HEK293 (cell line): ENCODE measurements around the gene DDX24.

Experiments used
- CTCF ChIA-PET: fragments of 350-600 bp; formaldehyde crosslinking; extraction: SDS; loops from one replicate; lab custom pipeline; 2021; ENCODE audit warnings: antibody characterized with exemption; lab: Yijun Ruan, JAX
- POLR2A ChIA-PET: fragments of 300-600 bp; formaldehyde crosslinking; extraction: SDS; loops from one replicate; lab custom pipeline; 2020; ENCODE audit warnings: antibody characterized with exemption, inconsistent platforms; lab: Yijun Ruan, JAX
- H3K27ac ChIP-seq: fragments of 200-500 bp; sonication (Bioruptor generic); 2 replicates; pipeline ENCODE4 v1.5.1; 2014; ENCODE audit warnings: low read depth, low read length, control low read depth, inconsistent platforms; ENCODE audit errors: extremely low read depth
- H3K36me3 ChIP-seq, 2 experiments: fragments of 200-500 bp in 1 of 2; sonication (Bioruptor generic) in 1 of 2; 1 replicate in 1 of 2; 2 replicates in 1 of 2; pipeline ENCODE4 v1.5.1; 2014 to 2017; ENCODE audit warnings: inconsistent platforms in 2 of 2, low read length in 2 of 2; ENCODE audit not compliant: control insufficient read depth in 2 of 2, insufficient read depth in 1 of 2
- H3K4me1 ChIP-seq: fragments of 200-500 bp; sonication (Bioruptor generic); 2 replicates; pipeline ENCODE4 v1.5.1; 2014; ENCODE audit warnings: mild to moderate bottlenecking, low read length, inconsistent platforms; ENCODE audit not compliant: control insufficient read depth, insufficient read depth
- H3K4me3 ChIP-seq: 2 replicates; pipeline ENCODE4 v1.5.1; 2011; ENCODE audit warnings: low read depth, mild to moderate bottlenecking, control low read depth, low read length, moderate library complexity
- H3K9me3 ChIP-seq: fragments of 200-500 bp; sonication (Bioruptor generic); 2 replicates; pipeline ENCODE4 v1.5.1; 2014; ENCODE audit warnings: low read depth, low read length, inconsistent platforms; ENCODE audit not compliant: control insufficient read depth, insufficient read depth
- EGR2 ChIP-seq: fragments of 450-650 bp; formaldehyde crosslinking; IDR thresholded peaks from 2 replicates; pipeline ENCODE4 v1.5.1; 2016; ENCODE audit warnings: low read depth, missing biosample characterization, missing genetic modification characterization
- GLI4 ChIP-seq: fragments of 450-650 bp; formaldehyde crosslinking; IDR thresholded peaks from 2 replicates; pipeline ENCODE4 v1.5.1; 2016; ENCODE audit warnings: missing biosample characterization, missing genetic modification characterization
- GLIS2 ChIP-seq: fragments of 450-650 bp; formaldehyde crosslinking; IDR thresholded peaks from 2 replicates; pipeline ENCODE4 v1.5.1; 2016; ENCODE audit warnings: missing biosample characterization, missing genetic modification characterization
- HOXC10 ChIP-seq: sonication (generic); formaldehyde crosslinking; IDR thresholded peaks from 2 replicates; pipeline ENCODE4 v1.8.1; 2023; ENCODE audit warnings: mild to moderate bottlenecking, missing genetic modification reagents
- KLF16 ChIP-seq: fragments of 450-650 bp; formaldehyde crosslinking; IDR thresholded peaks from 2 replicates; pipeline ENCODE4 v1.5.1; 2017; ENCODE audit warnings: missing biosample characterization, missing genetic modification characterization
- MEIS1 ChIP-seq: sonication (generic); formaldehyde crosslinking; IDR thresholded peaks from 2 replicates; pipeline ENCODE4 v1.8.1; 2022; ENCODE audit warnings: missing genetic modification reagents, mild to moderate bottlenecking, borderline replicate concordance
- RBAK ChIP-seq: fragments of 450-650 bp; formaldehyde crosslinking; IDR thresholded peaks from 2 replicates; pipeline ENCODE4 v1.5.1; 2016; ENCODE audit warnings: missing biosample characterization, missing genetic modification characterization
- TRIM28 ChIP-seq: IDR thresholded peaks from 2 replicates; pipeline ENCODE4 v1.6.1; 2011; ENCODE audit warnings: low read length, control low read depth, borderline replicate concordance
- ZIC2 ChIP-seq: fragments of 450-650 bp; formaldehyde crosslinking; IDR thresholded peaks from 2 replicates; pipeline ENCODE4 v1.5.1; 2016; ENCODE audit warnings: missing biosample characterization, missing genetic modification characterization
- ZNF133 ChIP-seq: fragments of 450-650 bp; formaldehyde crosslinking; IDR thresholded peaks from 2 replicates; pipeline ENCODE4 v1.5.1; 2016; ENCODE audit warnings: missing biosample characterization, missing genetic modification characterization
- ZNF24 ChIP-seq: fragments of 450-650 bp; formaldehyde crosslinking; IDR thresholded peaks from 2 replicates; pipeline ENCODE4 v1.5.1; 2016; ENCODE audit warnings: missing biosample characterization, missing genetic modification characterization
- ZNF362 ChIP-seq: fragments of 450-650 bp; formaldehyde crosslinking; IDR thresholded peaks from 2 replicates; pipeline ENCODE4 v1.5.1; 2016; ENCODE audit warnings: missing biosample characterization, missing genetic modification characterization
- ZNF518A ChIP-seq: fragments of 450-650 bp; formaldehyde crosslinking; conservative IDR thresholded peaks from 2 replicates; pipeline ENCODE4 v1.5.1; 2016; ENCODE audit warnings: low read depth, missing biosample characterization, missing genetic modification characterization
- ZNF560 ChIP-seq: fragments of 450-650 bp; formaldehyde crosslinking; IDR thresholded peaks from 2 replicates; pipeline ENCODE4 v1.5.1; 2017; ENCODE audit warnings: missing biosample characterization, missing genetic modification characterization, borderline replicate concordance
- ZNF580 ChIP-seq: fragments of 450-650 bp; formaldehyde crosslinking; IDR thresholded peaks from 2 replicates; pipeline ENCODE4 v1.5.1; 2016; ENCODE audit warnings: missing biosample characterization, missing genetic modification characterization
- ZNF596 ChIP-seq: fragments of 450-650 bp; IDR thresholded peaks from 2 replicates; pipeline ENCODE4 v1.5.0; 2018; ENCODE audit warnings: missing biosample characterization, mild to moderate bottlenecking, missing genetic modification characterization, moderate library complexity
- ZNF624 ChIP-seq: fragments of 450-650 bp; formaldehyde crosslinking; IDR thresholded peaks from 2 replicates; pipeline ENCODE4 v1.5.1; 2017; ENCODE audit warnings: missing biosample characterization, missing genetic modification characterization
- ZNF747 ChIP-seq: fragments of 450-650 bp; formaldehyde crosslinking; IDR thresholded peaks from 2 replicates; pipeline ENCODE4 v1.5.1; 2016; ENCODE audit warnings: missing biosample characterization, missing genetic modification characterization
- ZNF777 ChIP-seq: fragments of 450-650 bp; formaldehyde crosslinking; IDR thresholded peaks from 2 replicates; pipeline ENCODE4 v1.5.1; 2017; ENCODE audit warnings: missing biosample characterization, missing genetic modification characterization, borderline replicate concordance

The DDX24 gene

GRCh38 chr14:94040796-94041195 lies 40.2 kb downstream of the DDX24 start:
- TF ChIP-seq ZNF596 (no peak), EGR2 (tag by site-specific recombination) (0 out of 2 replicates have a peak, but pooled peaks have one; percentile 12), ZNF518A (tag by site-specific recombination) (no peak), HOXC10 (CRISPR knock-in tag) (no peak)
- ChIA-PET POLR2A (no interaction called here), CTCF (no interaction called here)
- H3K36me3 ChIP-seq, result peaks cover 5 to 38% of the 10 kb centered on the region in 2 experiments; a peak in 1 of 3 replicates
- no peaks in the 10 kb centered on the region for H3K9me3 ChIP-seq
- no peak overlapping the region for H3K27ac ChIP-seq
- H3K4me1 ChIP-seq, result no peaks in the 10 kb centered on the region
- H3K4me3 ChIP-seq, result no peak overlapping the region

GRCh38 chr14:94040247-94040646 lies 40.8 kb downstream of the DDX24 start:
- peaks cover 5 to 33% of the 10 kb centered on the region in 2 experiments; a peak in 1 of 3 replicates for H3K36me3 ChIP-seq
- TF ChIP-seq ZNF560 (no peak), ZNF362 (no peak), ZNF24 (tag by site-specific recombination) (no peak), RBAK (tag by site-specific recombination) (no peak), GLIS2 (tag by site-specific recombination) (no peak), TRIM28 (no peak), GLI4 (tag by site-specific recombination) (no peak), EGR2 (tag by site-specific recombination) (no peak), MEIS1 (CRISPR knock-in tag) (no peak), ZNF624 (tag by site-specific recombination) (no peak), ZNF747 (tag by site-specific recombination) (no peak), ZNF580 (tag by site-specific recombination) (no peak), ZIC2 (no peak), KLF16 (tag by site-specific recombination) (no peak), ZNF133 (no peak), ZNF777 (tag by site-specific recombination) (no peak)
- POLR2A ChIA-PET, result no interaction called here
- CTCF ChIA-PET, result no interaction called here
- no peaks in the 10 kb centered on the region for H3K9me3 ChIP-seq
- H3K4me1 ChIP-seq, result no peaks in the 10 kb centered on the region
- no peak overlapping the region for H3K4me3 ChIP-seq
- H3K27ac ChIP-seq, result no peak overlapping the region
